ENCODE data around the gene SLK. TPM values are rescaled to one million over a fixed set of nuclear protein-coding genes. Genes with fewer than 3 reads are reported as not detected.
A peak's percentile ranks its signal among the peaks of the same experiment; 100 is the strongest.

SLK gene
- polyA plus RNA-seq, 2 of the 4 experiments (the other 2 are of a cell fraction), result 23.3 to 29.2 TPM

DNA sequence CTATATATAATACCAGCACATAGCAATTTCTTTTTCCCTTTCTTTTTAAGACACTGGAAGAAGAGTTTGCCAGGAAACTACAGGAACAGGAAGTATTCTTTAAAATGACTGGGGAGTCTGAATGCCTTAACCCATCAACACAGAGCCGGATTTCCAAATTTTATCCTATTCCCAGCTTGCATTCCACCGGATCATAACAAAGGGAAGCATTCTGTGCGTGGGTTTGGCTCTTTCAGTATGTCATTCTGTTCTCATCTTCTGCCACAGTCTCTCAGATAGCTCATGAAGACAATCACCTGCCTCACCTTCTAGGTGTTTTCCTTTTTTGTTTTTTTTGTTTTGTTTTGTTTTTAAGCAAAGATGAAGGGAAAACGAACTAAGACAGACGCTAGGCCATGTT is 58.6 kb downstream of the SLK start:
- Histone ChIP-seq H3K27ac (no peak overlapping the region), H3K4me1 (peaks cover 17% of the 10 kb centered on the region), H3K4me3 (no peak overlapping the region), H3K4me2 (no peak overlapping the region), H3K9me3 (no peaks in the 10 kb centered on the region)
- WGBS (ENCODE audit: missing lambda C conversion rate), result 84% methylated on average over 5 of the region's 5 CpGs
- ChIA-PET POLR2A (no interaction called here), CTCF (interaction anchor here (0.6 to 2.4 kb wide), 7 partner anchors 9 to 313 kb away, joined by 3 to 8 read pairs (median 4); partner anchors contain the start of gene SFR1)
- ATAC-seq (no peak), FAIRE-seq (no peak), DNase-seq (ENCODE audit: low read depth in 1 of 2, low spot score in 1 of 2) (no peak)
- TF ChIP-seq POLR2A (IDR thresholded peaks at IDR 0.05; ENCODE audit: low read length) (no peak), MAZ (IDR thresholded peaks at IDR 0.05; ENCODE audit: borderline replicate concordance, low read depth, low read length) (no peak), HEYL (CRISPR knock-in tag; IDR thresholded peaks at IDR 0.05) (no peak), RAD21 (conservative IDR thresholded peaks at IDR 0.05 in 1 of 2, IDR thresholded peaks at IDR 0.05 in 1 of 2) (no peak), RARB (CRISPR knock-in tag; IDR thresholded peaks at IDR 0.05) (no peak), CBX2 (IDR thresholded peaks at IDR 0.05; ENCODE audit: borderline replicate concordance, low read depth) (no peak), PHF8 (IDR thresholded peaks at IDR 0.05; ENCODE audit: borderline replicate concordance, low read depth) (no peak), TFCP2L1 (CRISPR knock-in tag; IDR thresholded peaks at IDR 0.05) (no peak), FOSL2 (IDR thresholded peaks at IDR 0.05) (no peak), FOSL2 (CRISPR knock-in tag; IDR thresholded peaks at IDR 0.05) (no peak), HOXB5 (CRISPR knock-in tag; IDR thresholded peaks at IDR 0.05) (no peak), RNF2 (IDR thresholded peaks at IDR 0.05; ENCODE audit: borderline replicate concordance, low read depth) (no peak), ZNF302 (CRISPR knock-in tag; IDR thresholded peaks at IDR 0.05) (no peak), SREBF2 (IDR thresholded peaks at IDR 0.05) (no peak), JUNB (IDR thresholded peaks at IDR 0.05) (no peak), ZFP36 (IDR thresholded peaks at IDR 0.05; ENCODE audit: borderline replicate concordance, partially characterized antibody) (no peak)
- TF ChIP-seq, protein P1, sequence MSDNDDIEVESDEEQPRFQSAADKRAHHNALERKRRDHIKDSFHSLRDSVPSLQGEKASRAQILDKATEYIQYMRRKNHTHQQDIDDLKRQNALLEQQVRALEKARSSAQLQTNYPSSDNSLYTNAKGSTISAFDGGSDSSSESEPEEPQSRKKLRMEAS (IDR thresholded peaks at IDR 0.05), result no peak
- TF ChIP-seq, protein P2, sequence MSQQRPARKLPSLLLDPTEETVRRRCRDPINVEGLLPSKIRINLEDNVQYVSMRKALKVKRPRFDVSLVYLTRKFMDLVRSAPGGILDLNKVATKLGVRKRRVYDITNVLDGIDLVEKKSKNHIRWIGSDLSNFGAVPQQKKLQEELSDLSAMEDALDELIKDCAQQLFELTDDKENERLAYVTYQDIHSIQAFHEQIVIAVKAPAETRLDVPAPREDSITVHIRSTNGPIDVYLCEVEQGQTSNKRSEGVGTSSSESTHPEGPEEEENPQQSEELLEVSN (IDR thresholded peaks at IDR 0.05; ENCODE audit: borderline replicate concordance, low read depth), result no peak

DNA sequence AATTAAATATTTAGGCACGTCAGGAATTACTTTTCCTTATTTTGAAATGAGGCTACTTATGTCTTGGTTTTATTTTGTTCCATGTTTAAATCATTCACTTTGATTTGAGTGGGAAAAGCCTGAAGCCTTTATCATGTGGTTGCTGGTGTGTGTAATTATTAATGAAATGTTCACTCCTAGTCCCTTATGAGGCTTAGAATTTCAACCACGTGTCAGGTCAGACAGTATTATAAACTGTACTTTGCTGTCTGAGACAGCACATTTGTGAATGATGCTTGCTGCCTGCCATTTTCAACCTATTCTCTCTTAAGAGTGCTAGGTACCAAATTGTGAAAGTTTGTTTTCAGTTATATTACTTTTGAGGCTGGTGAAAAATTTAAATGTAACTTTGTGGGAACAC is 59.8 kb downstream of the SLK start:
- CTCF ChIA-PET, result interaction anchor here (2.4 kb wide), 1 partner anchor 18 kb away, joined by 7 read pairs; no protein-coding TSS in a partner anchor
- POLR2A ChIA-PET, result no interaction called here
- no peak for FAIRE-seq

DNA sequence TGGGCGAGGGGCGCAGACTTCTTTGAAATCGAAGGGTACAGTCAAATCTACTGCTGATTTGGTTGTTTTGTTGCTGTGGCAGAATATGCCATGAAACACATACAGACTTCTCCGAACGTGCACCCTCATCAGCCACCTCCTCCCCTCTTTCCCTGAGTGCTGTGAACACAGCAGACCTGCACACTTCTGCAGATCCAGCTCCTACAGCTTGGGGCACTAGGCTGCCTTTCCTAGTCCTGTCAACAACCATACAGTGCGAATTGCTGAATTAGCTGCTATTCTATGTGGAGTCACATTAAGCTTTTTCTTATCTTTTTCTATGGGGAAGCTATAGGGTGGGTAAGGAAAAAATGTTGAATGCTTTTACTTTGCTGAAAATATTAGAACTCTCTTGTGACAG is 61.2 kb downstream of the SLK start:
- H3K4me1 ChIP-seq, result peaks cover 17% of the 10 kb centered on the region
- peak; percentile 58 to 59 for DNase-seq (ENCODE audit: low read depth in 1 of 2, low spot score in 1 of 2)
- ChIA-PET CTCF (interaction anchor here (1.0 to 2.3 kb wide), 8 partner anchors 10 to 315 kb away, joined by 3 to 9 read pairs (median 4); partner anchors contain the start of gene SFR1), POLR2A (no interaction called here)
- no peak overlapping the region for H3K4me3 ChIP-seq
- no peak overlapping the region for H3K4me2 ChIP-seq
- 70% methylated on average over 6 of the region's 6 CpGs for WGBS (ENCODE audit: missing lambda C conversion rate)
- peak; percentile 96 to 99 for ATAC-seq
- H3K27ac ChIP-seq, result no peak overlapping the region
- H3K9me3 ChIP-seq, result no peaks in the 10 kb centered on the region
- TF ChIP-seq, protein P3, sequence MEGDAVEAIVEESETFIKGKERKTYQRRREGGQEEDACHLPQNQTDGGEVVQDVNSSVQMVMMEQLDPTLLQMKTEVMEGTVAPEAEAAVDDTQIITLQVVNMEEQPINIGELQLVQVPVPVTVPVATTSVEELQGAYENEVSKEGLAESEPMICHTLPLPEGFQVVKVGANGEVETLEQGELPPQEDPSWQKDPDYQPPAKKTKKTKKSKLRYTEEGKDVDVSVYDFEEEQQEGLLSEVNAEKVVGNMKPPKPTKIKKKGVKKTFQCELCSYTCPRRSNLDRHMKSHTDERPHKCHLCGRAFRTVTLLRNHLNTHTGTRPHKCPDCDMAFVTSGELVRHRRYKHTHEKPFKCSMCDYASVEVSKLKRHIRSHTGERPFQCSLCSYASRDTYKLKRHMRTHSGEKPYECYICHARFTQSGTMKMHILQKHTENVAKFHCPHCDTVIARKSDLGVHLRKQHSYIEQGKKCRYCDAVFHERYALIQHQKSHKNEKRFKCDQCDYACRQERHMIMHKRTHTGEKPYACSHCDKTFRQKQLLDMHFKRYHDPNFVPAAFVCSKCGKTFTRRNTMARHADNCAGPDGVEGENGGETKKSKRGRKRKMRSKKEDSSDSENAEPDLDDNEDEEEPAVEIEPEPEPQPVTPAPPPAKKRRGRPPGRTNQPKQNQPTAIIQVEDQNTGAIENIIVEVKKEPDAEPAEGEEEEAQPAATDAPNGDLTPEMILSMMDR (IDR thresholded peaks at IDR 0.05), result peak; percentile 15; the same call in 1 of the 3 replicates
- TF ChIP-seq, protein P4, sequence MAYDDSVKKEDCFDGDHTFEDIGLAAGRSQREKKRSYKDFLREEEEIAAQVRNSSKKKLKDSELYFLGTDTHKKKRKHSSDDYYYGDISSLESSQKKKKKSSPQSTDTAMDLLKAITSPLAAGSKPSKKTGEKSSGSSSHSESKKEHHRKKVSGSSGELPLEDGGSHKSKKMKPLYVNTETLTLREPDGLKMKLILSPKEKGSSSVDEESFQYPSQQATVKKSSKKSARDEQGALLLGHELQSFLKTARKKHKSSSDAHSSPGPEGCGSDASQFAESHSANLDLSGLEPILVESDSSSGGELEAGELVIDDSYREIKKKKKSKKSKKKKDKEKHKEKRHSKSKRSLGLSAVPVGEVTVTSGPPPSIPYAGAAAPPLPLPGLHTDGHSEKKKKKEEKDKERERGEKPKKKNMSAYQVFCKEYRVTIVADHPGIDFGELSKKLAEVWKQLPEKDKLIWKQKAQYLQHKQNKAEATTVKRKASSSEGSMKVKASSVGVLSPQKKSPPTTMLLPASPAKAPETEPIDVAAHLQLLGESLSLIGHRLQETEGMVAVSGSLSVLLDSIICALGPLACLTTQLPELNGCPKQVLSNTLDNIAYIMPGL (CRISPR knock-in tag; IDR thresholded peaks at IDR 0.05; ENCODE audit: borderline replicate concordance), result no peak
- peak; percentile 42 for TF ChIP-seq MAFK (IDR thresholded peaks at IDR 0.05; ENCODE audit: partially characterized antibody)
- TF ChIP-seq CBX8 (IDR thresholded peaks at IDR 0.05), result no peak
- peak; percentile 19 to 35; a peak in 2 of 5 replicates for TF ChIP-seq RAD21 (conservative IDR thresholded peaks at IDR 0.05 in 1 of 2, IDR thresholded peaks at IDR 0.05 in 1 of 2)
- TF ChIP-seq, protein P5, sequence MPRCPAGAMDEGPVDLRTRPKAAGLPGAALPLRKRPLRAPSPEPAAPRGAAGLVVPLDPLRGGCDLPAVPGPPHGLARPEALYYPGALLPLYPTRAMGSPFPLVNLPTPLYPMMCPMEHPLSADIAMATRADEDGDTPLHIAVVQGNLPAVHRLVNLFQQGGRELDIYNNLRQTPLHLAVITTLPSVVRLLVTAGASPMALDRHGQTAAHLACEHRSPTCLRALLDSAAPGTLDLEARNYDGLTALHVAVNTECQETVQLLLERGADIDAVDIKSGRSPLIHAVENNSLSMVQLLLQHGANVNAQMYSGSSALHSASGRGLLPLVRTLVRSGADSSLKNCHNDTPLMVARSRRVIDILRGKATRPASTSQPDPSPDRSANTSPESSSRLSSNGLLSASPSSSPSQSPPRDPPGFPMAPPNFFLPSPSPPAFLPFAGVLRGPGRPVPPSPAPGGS (IDR thresholded peaks at IDR 0.05), result no peak
- no peak for FAIRE-seq

More for the DNA sequence above, 59.8 kb downstream of the SLK start:
- peak overlapping the region; percentile 47 for H3K4me2 ChIP-seq
- no peak overlapping the region for H3K4me3 ChIP-seq
- ATAC-seq (peak in 1 of 2 experiments; percentile 62; a peak in 3 of 6 replicates), DNase-seq (ENCODE audit: low read depth in 1 of 2, low spot score in 1 of 2) (peak; percentile 31 to 40)
- TF ChIP-seq ESRRA (IDR thresholded peaks at IDR 0.05; ENCODE audit: borderline replicate concordance, low read length), result no peak
- TF ChIP-seq, protein P2 (IDR thresholded peaks at IDR 0.05; ENCODE audit: borderline replicate concordance, low read depth), result no peak
- H3K9me3 ChIP-seq, result no peaks in the 10 kb centered on the region
- WGBS (ENCODE audit: missing lambda C conversion rate), result 23% methylated on average over 2 of the region's 2 CpGs
- peak overlapping the region in 1 of 2 experiments; percentile 9; a peak in 1 of 6 replicates for H3K27ac ChIP-seq
- H3K4me1 ChIP-seq, result peaks cover 17% of the 10 kb centered on the region

All from A549 (cell line).